Testis (tissue), 3 donors: Measurements from ENCODE around the gene CD151. TPM values are rescaled to one million over a fixed set of nuclear protein-coding genes. Genes with fewer than 3 reads are reported as not detected.

Experiments
- DNase-seq: peaks from one replicate; pipeline ENCODE4 v3.0.0-alpha.2; 2019
- H3K27ac ChIP-seq, 2 donors: fragments of 200-600 bp; sonication (generic); one replicate each; pipeline ENCODE4 v1.5.1; 2019
- H3K27me3 ChIP-seq: fragments of 200-600 bp; sonication (generic); one replicate; pipeline ENCODE4 v1.5.1; 2019
- H3K36me3 ChIP-seq: fragments of 200-600 bp; sonication (generic); one replicate; pipeline ENCODE4 v1.5.1; 2017; ENCODE audit warnings: low read depth; ENCODE audit errors: missing control alignments
- H3K4me1 ChIP-seq: fragments of 200-600 bp; sonication (generic); one replicate; pipeline ENCODE4 v1.5.1; 2019
- H3K4me3 ChIP-seq, 2 donors: fragments of 200-600 bp; sonication (generic); one replicate each; pipeline ENCODE4 v1.5.1; 2017 to 2019
- H3K9me3 ChIP-seq: fragments of 200-600 bp; sonication (generic); one replicate; pipeline ENCODE4 v1.5.1; 2017
- POLR2A ChIP-seq: fragments of 450-650 bp; IDR thresholded peaks from one replicate; pipeline ENCODE4 v1.6.1; 2017; ENCODE audit warnings: antibody characterized with exemption, mild to moderate bottlenecking, moderate library complexity
- WGBS, 2 donors: methylation state at CpG; one replicate each; pipeline ENCODE4 v1.1.5; 2018; 5-methylcytosine and 5-hydroxymethylcytosine counted together
- intact Hi-C: fragments of 100-400 bp; cut with DNase I; formaldehyde crosslinking; loops from one replicate; pipeline ENCODE4 v1.15.1; 2023; ENCODE audit warnings: low total_unique reads
- polyA plus RNA-seq: library from polyadenylated mRNA; stranded (reverse); fragments of 350-450 nt; fragmentation: Illumina TruSeq; extraction: RNeasy Lipid Tissue Mini Kit (QIAGEN cat#74804); gene quantifications from one replicate; pipeline ENCODE4 v1.2.3, GENCODE V29; 2014; ENCODE audit warnings: low read depth, low replicate concordance; ENCODE audit not compliant: insufficient read depth
- total RNA-seq, 2 donors: library from RNA; depleted of rRNA; stranded (reverse); fragments of >200 nt; gene quantifications; one replicate each; pipeline ENCODE4 v1.2.3, GENCODE V29; 2016
- TF ChIP-seq, protein P1 (sequence below), 3 experiments: fragments of 450-650 bp in 2 of 3; fragments of 200-600 bp in 1 of 3; sonication (generic) in 1 of 3; IDR thresholded peaks; one replicate each; pipeline ENCODE4 v1.5.1; 2016 to 2019; ENCODE audit warnings: antibody characterized with exemption in 3 of 3, mild to moderate bottlenecking in 2 of 3, moderate library complexity in 1 of 3

Gene CD151
- total and polyA plus RNA-seq, 3 donors from 2014 or later = 108 to 201 (median 195) TPM

DNA sequence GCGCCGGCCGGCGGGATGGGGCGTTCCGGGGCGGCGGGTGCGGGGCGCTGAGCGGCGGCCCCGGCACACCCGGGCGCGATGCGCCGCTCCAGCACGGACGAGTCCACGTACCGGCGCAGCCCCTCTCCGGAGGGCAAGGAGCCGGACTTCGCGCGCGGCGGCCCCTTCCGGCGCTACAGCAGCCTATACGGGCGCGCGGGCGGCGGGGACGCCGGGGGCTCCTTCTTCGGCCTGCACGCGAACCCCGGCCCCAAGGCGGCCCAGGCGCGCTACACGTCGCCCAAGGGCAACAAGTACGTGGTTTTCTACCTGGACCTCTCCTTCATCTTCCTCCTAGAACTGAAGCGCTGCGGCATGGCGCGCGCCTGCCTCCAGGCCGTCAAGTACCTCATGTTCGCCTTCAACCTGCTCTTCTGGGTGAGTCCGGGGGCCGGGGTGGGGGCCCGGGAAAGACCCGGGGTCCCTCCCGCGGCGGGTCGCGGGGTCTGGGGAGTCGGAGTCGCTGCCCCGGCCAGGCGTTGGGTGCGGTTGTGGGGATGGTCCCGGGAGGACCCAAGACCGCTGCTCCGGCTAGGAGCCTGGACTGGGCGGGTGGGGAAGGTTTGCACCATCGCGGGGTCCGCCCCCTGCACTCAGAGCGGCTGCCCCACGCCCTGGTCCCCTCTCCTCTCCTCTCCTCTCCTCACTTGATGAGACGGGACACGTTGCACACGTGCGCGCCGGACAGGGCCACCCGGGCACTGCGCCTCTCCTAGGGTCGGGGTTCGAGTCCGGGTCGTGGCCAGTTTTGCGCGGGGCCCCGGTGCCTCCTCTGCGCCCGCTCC lies 17.4 kb downstream of the CD151 start:
- intact Hi-C loops = no loop called here
- Histone ChIP-seq H3K27ac (peak overlapping the region in 1 of 2 donors; percentile 36), H3K27me3 (no peaks in the 10 kb centered on the region), H3K4me1 (peaks cover 46% of the 10 kb centered on the region), H3K4me3 (peak overlapping the region; percentile 46 to 51), H3K9me3 (no peaks in the 10 kb centered on the region), H3K36me3 (no peaks in the 10 kb centered on the region)
- WGBS, 2 donors = 6 to 11% methylated on average over 16 to 77 of the region's 97 CpGs
- no peak for TF ChIP-seq POLR2A
- TF ChIP-seq, protein P1, sequence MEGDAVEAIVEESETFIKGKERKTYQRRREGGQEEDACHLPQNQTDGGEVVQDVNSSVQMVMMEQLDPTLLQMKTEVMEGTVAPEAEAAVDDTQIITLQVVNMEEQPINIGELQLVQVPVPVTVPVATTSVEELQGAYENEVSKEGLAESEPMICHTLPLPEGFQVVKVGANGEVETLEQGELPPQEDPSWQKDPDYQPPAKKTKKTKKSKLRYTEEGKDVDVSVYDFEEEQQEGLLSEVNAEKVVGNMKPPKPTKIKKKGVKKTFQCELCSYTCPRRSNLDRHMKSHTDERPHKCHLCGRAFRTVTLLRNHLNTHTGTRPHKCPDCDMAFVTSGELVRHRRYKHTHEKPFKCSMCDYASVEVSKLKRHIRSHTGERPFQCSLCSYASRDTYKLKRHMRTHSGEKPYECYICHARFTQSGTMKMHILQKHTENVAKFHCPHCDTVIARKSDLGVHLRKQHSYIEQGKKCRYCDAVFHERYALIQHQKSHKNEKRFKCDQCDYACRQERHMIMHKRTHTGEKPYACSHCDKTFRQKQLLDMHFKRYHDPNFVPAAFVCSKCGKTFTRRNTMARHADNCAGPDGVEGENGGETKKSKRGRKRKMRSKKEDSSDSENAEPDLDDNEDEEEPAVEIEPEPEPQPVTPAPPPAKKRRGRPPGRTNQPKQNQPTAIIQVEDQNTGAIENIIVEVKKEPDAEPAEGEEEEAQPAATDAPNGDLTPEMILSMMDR (IDR thresholded peaks at IDR 0.05) = no peak
- no peak for DNase-seq

DNA sequence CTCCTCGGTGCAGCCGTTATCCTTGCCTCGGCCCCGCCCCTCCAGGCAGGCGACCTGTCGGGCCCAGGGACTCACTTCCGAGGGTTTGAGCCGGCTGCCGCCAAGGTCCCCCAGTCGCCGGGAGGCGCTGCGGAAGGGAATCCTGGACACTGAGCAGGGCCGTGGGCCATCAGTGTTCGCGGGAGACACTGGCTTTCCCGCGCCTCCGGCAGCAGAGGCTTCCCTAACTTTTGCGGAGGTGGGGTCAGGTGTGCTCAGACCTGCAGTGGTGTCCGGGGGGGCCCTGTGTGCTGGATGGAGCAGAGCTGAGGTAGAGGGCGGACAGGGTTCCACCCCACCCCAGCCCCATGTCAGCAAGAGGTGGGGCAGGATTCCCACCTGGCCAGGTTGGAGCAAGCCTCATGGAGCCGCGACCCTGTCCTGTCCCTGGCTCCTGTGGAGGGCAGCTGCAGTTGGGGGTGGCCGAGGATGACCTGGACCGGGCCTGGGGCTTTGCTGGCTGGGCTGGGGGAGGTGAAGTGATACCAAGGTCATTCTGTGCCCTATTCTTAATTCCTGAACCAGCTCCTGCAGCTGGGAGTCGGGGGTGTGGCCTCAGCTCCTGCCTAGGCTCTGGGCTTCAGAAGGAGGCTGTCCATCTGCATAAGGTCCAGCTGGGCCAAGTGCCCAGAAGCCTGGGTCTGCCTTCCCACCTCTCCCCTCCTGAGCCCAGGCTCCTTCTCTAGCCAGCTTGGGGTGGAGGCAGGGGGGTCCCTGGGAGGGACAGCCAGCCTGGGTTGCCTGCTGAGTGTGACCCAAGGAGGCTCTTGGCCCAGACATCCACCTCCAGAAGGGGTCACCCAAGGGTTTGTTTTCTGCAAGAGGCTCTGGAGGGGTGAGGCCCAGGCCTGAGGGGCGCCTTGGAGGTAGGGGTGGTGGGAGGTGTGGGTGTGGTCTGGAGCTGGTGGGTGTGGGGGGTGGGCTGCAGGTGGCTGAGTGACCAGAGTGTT lies 18.3 kb downstream of the CD151 start:
- Histone ChIP-seq H3K4me1 (peaks cover 37% of the 10 kb centered on the region), H3K36me3 (no peaks in the 10 kb centered on the region), H3K27ac (no peak overlapping the region), H3K27me3 (no peaks in the 10 kb centered on the region), H3K4me3 (peak overlapping the region in 1 of 2 donors; percentile 51), H3K9me3 (no peaks in the 10 kb centered on the region)
- DNase-seq = no peak
- intact Hi-C loops = no loop called here
- 44 to 47% methylated on average over 6 to 15 of the region's 28 CpGs for WGBS, 2 donors
- TF ChIP-seq, protein P1 (IDR thresholded peaks at IDR 0.05) = no peak
- TF ChIP-seq POLR2A = no peak

DNA sequence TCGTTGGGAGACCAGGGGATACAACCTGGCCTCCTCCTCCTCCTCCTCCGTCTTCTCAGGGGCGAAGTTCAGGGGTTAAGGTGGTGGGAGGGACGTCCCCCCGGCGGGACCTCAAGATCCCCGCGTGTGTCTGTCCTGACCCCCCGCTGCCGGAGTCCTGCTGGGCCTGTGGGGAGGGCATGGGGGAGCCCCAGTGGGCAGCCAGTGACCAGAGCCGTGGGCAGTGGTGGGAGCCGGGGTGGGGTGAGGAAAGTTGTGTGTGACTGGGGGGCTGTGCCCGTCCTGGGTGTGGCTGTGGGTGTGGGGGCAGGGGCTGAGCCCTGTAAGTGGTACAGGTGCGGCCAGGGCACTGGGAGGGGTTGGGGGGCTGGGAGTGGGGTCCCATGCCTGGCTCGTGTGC lies 20.0 kb downstream of the CD151 start:
- TF ChIP-seq, protein P1 (IDR thresholded peaks at IDR 0.05) = no peak
- no peak for TF ChIP-seq POLR2A
- H3K9me3 ChIP-seq = no peaks in the 10 kb centered on the region
- intact Hi-C loops = no loop called here
- DNase-seq = no peak
- H3K27ac ChIP-seq = no peak overlapping the region
- H3K27me3 ChIP-seq = no peaks in the 10 kb centered on the region
- 82 to 84% methylated on average over 6 to 15 of the region's 15 CpGs for WGBS, 2 donors
- H3K4me1 ChIP-seq = peaks cover 31% of the 10 kb centered on the region
- H3K36me3 ChIP-seq = no peaks in the 10 kb centered on the region
- no peak overlapping the region for H3K4me3 ChIP-seq

DNA sequence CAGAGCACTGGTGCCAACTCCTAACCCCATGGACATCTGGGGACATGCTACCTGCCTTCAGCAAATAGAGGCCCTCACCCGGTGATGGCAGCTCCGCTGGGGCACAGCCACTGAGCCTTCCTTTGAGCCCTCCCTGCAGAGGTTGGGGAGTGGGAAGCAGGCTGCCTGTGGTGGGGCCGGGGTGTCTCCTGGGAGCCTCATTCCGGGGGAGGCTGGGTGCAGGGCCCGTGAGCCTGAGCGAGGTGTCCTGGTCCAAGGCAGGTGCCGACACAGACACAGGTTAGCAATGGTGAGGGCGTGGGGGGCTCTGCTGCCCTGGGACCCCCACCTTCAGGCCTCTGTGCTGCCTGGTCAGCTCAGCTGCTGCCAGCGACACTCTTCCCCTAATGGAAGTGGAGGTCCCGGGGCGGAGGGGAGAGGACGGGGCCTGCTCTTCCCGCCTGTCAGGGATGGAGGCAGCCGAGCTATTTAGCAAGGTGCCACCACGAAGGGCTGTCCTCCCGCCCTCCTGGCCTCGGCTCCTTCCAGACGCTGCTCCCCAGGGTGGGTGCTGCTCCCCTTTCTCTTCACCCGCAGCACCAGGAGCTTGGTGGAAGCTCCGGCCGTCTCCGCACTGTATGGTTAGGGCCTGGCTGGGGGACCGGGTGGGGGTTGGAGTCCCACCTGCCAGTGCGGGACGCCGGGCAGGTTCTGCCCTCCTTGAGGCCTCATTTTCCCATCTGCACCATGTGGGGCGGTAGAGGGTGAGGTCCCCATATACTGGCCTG lies 21.1 kb downstream of the CD151 start:
- WGBS, 2 donors = 91 to 100% methylated on average over 5 to 26 of the region's 27 CpGs
- Histone ChIP-seq H3K9me3 (no peaks in the 10 kb centered on the region), H3K4me3 (no peak overlapping the region), H3K36me3 (no peaks in the 10 kb centered on the region), H3K27ac (no peak overlapping the region), H3K27me3 (no peaks in the 10 kb centered on the region), H3K4me1 (peaks cover 21% of the 10 kb centered on the region)
- intact Hi-C loops = no loop called here
- no peak for TF ChIP-seq POLR2A
- TF ChIP-seq, protein P1 (IDR thresholded peaks at IDR 0.05) = no peak
- no peak for DNase-seq
